HepG2 (cell line): ENCODE results near the gene NBEAL2. TPM values are rescaled to one million over a fixed set of nuclear protein-coding genes. Genes with fewer than 3 reads are reported as not detected.

Experiments used
- ATAC-seq: fragments of 200-7000 bp; cut with Tn5 transposase; 3 replicates; pipeline ENCODE4 v1.9.1; 2020; ENCODE audit warnings: mild to moderate bottlenecking, moderate library complexity
- BruUV-seq: library from RNA; stranded (reverse); fragments of 400-500 nt; replicated peaks from 2 replicates; lab custom pipeline; 2021; lab: Mats Ljungman, UMichigan
- CTCF ChIA-PET: fragments of 300-600 bp; formaldehyde crosslinking; extraction: SDS; loops from one replicate; lab custom pipeline; 2021; ENCODE audit warnings: low total read pairs, inconsistent platforms, low intra/inter-chr PET ratio; lab: Yijun Ruan, JAX
- POLR2A ChIA-PET: fragments of 350-600 bp; sonication (Branson Sonifier 250); formaldehyde crosslinking; loops from one replicate; lab custom pipeline; 2020; ENCODE audit warnings: antibody characterized with exemption, inconsistent platforms; lab: Yijun Ruan, JAX
- DNase-seq: peaks from one replicate; pipeline ENCODE4 v3.0.0-alpha.2; 2015; ENCODE audit warnings: low spot score
- FAIRE-seq: peaks from 3 replicates; lab custom pipeline; 2011; peaks lifted over from hg19 to GRCh38; lab: Jason Lieb, UNC
- H2AFZ ChIP-seq: one replicate; pipeline ENCODE4 v1.6.1; 2011; ENCODE audit warnings: low read length, inconsistent platforms
- H3K27ac ChIP-seq: fragments of 300-600 bp; 3 replicates; pipeline ENCODE4 v1.8.0; 2011; ENCODE audit warnings: mixed run types, mild to moderate bottlenecking, mixed read lengths, low read length, inconsistent platforms; ENCODE audit not compliant: insufficient read depth; ENCODE audit errors: extremely low read length
- H3K27me3 ChIP-seq, 2 experiments: fragments of 200-600 bp in 1 of 2; 2 replicates in 1 of 2; 3 replicates in 1 of 2; pipeline versions ENCODE4 v1.6.0 to v1.8.0; 2011; ENCODE audit warnings: low read length in 2 of 2, mild to moderate bottlenecking in 2 of 2, moderate library complexity in 2 of 2, inconsistent platforms in 1 of 2; ENCODE audit not compliant: insufficient read depth in 2 of 2, control insufficient read depth in 1 of 2
- H3K36me3 ChIP-seq, 2 experiments: fragments of 200-600 bp in 1 of 2; replicated peaks in 1 of 2; 2 replicates in 1 of 2; 3 replicates in 1 of 2; pipeline versions ENCODE4 v1.5.1 to v1.8.0; 2011; ENCODE audit warnings: low read length in 2 of 2, inconsistent platforms in 1 of 2; ENCODE audit not compliant: insufficient read depth in 2 of 2, control insufficient read depth in 1 of 2
- H3K4me1 ChIP-seq: 2 replicates; pipeline ENCODE4 v1.5.1; 2012; ENCODE audit warnings: low read length, inconsistent platforms; ENCODE audit not compliant: insufficient read depth
- H3K4me2 ChIP-seq: 2 replicates; pipeline ENCODE4 v1.6.0; 2011; ENCODE audit warnings: low read depth, low read length, inconsistent platforms
- H3K4me3 ChIP-seq, 3 experiments: fragments of 200-600 bp in 1 of 3; sonication (generic), shearing (Covaris generic) in 1 of 3; replicated peaks in 1 of 3; 2 replicates each; pipeline ENCODE4 v1.5.1; 2011 to 2016; ENCODE audit warnings: low read length in 3 of 3, inconsistent platforms in 2 of 3, low read depth in 2 of 3, mild to moderate bottlenecking in 2 of 3, control low read depth in 1 of 3, mixed read lengths in 1 of 3; ENCODE audit not compliant: insufficient read depth in 1 of 3
- H3K79me2 ChIP-seq: one replicate; pipeline ENCODE4 v1.6.1; 2011; ENCODE audit warnings: low read length, inconsistent platforms; ENCODE audit not compliant: insufficient read depth
- H3K9ac ChIP-seq: 2 replicates; pipeline ENCODE4 v1.6.0; 2011; ENCODE audit warnings: mild to moderate bottlenecking, low read depth, low read length, inconsistent platforms; ENCODE audit not compliant: insufficient read depth
- H3K9me3 ChIP-seq: 2 replicates; pipeline ENCODE4 v1.5.1; 2012; ENCODE audit warnings: mild to moderate bottlenecking, low read length
- H4K20me1 ChIP-seq: 2 replicates; pipeline ENCODE4 v1.6.0; 2011; ENCODE audit warnings: inconsistent platforms, mild to moderate bottlenecking, low read length, moderate library complexity; ENCODE audit not compliant: insufficient read depth
- ARID2 ChIP-seq: sonication (generic); formaldehyde crosslinking; IDR thresholded peaks from 2 replicates; pipeline ENCODE4 v1.8.1; 2022; ENCODE audit warnings: mild to moderate bottlenecking, missing genetic modification reagents, borderline replicate concordance
- ELF4 ChIP-seq: sonication (generic); formaldehyde crosslinking; IDR thresholded peaks from 2 replicates; pipeline ENCODE4 v1.5.0; 2020; ENCODE audit warnings: missing genetic modification reagents, mild to moderate bottlenecking, moderate library complexity, borderline replicate concordance
- POGZ ChIP-seq: sonication (generic); formaldehyde crosslinking; IDR thresholded peaks from 2 replicates; pipeline ENCODE4 v1.4.0; 2020; ENCODE audit warnings: mild to moderate bottlenecking, missing genetic modification reagents
- PPARG ChIP-seq: conservative IDR thresholded peaks from 2 replicates; pipeline ENCODE4 v1.6.1; 2016; ENCODE audit warnings: missing biosample characterization, missing genetic modification reagents
- RFXANK ChIP-seq: IDR thresholded peaks from 2 replicates; pipeline ENCODE4 v1.6.1; 2016
- ZNF136 ChIP-seq: sonication (generic); formaldehyde crosslinking; IDR thresholded peaks from 2 replicates; pipeline ENCODE4 v1.8.1; 2022; ENCODE audit warnings: low read depth, mild to moderate bottlenecking, moderate library complexity, missing genetic modification reagents
- ZNF333 ChIP-seq: sonication (generic); formaldehyde crosslinking; IDR thresholded peaks from 2 replicates; pipeline ENCODE4 v1.4.0; 2020; ENCODE audit warnings: mild to moderate bottlenecking, missing genetic modification reagents, borderline replicate concordance
- WGBS: methylation state at CpG from one replicate; pipeline ENCODE4 v1.1.6; 2017; ENCODE audit warnings: low lambda C conversion rate; 5-methylcytosine and 5-hydroxymethylcytosine counted together
- in situ Hi-C: cut with HindIII; loops from 2 replicates; pipeline ENCODE4 v1.10.0; 2017; ENCODE audit warnings: low pct_unique_long_range_greater_than_20kb; ENCODE audit not compliant: extremely low pct_ligation_motif_present
- intact Hi-C: fragments of 100-400 bp; cut with micrococcal nuclease; formaldehyde crosslinking; loops from one replicate; pipeline ENCODE4 v1.10.0; 2022; ENCODE audit not compliant: unreplicated experiment
- polyA plus RNA-seq, 8 experiments: library from polyadenylated mRNA; depleted of rRNA in 3 of 8; stranded (reverse) in 7 of 8; unstranded in 1 of 8; fragments of >200 nt; fragmentation: Illumina TruSeq in 4 of 8; extraction: Trizol in 4 of 8; gene quantifications; 2 replicates each; pipeline versions ENCODE4 v1.2.1 to v1.2.3, GENCODE V29; 2011 to 2016; ENCODE audit warnings: low read depth in 4 of 8, missing spikeins in 1 of 8, mixed read lengths in 1 of 8; ENCODE audit not compliant: insufficient read depth in 1 of 8
- total RNA-seq, 5 experiments: library from RNA; depleted of rRNA; stranded (reverse); fragments of >200 nt; fragmentation: Illumina TruSeq; extraction: Trizol; gene quantifications; 2 replicates each; pipeline ENCODE4 v1.2.3, GENCODE V29; 2016; ENCODE audit warnings: low read depth in 1 of 5
- TF ChIP-seq, protein P1 (sequence below): IDR thresholded peaks from 2 replicates; pipeline ENCODE4 v1.6.1; 2016; ENCODE audit warnings: low read depth
- TF ChIP-seq, protein P2 (sequence below): sonication (generic); formaldehyde crosslinking; IDR thresholded peaks from 2 replicates; pipeline ENCODE4 v1.4.0; 2020; ENCODE audit warnings: missing genetic modification reagents
- TF ChIP-seq, protein P3 (sequence below): sonication (generic); formaldehyde crosslinking; IDR thresholded peaks from 2 replicates; pipeline ENCODE4 v1.9.0; 2021; ENCODE audit warnings: missing genetic modification reagents, borderline replicate concordance

NBEAL2 gene
- total and polyA plus RNA-seq, 2 of the 13 experiments (the other 11 are each of a cell fraction or from before 2014, with no cell fraction given), result 9.7 to 12.4 TPM

DNA sequence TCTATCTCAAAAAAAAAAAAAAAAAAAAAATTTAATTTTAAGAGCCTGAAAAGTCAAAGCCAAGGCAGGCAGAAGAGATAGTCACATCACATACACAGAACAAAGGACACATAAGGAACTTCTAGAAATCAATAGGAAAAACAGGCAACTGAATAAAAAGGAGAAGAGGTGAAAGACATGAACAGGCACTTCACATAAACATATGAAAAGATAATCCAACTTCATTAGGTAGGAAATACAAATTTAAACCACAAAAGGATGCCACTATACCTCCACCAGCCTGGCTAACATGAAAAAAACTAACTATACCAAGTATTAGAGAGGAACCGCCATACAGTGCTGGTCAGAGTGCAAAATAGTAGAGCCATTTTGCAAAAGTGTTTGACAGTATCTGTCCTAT, 17.0 kb upstream of the NBEAL2 start:
- in situ Hi-C loops (no loop called here), intact Hi-C loops (no loop called here)
- Histone ChIP-seq H3K27ac (no peak overlapping the region), H3K36me3 (peaks cover 4 to 22% of the 10 kb centered on the region in 2 experiments; a peak in 4 of 5 replicates), H3K79me2 (peaks cover 80% of the 10 kb centered on the region), H3K9ac (no peak overlapping the region), H3K4me3 (no peak overlapping the region), H4K20me1 (peaks cover 66% of the 10 kb centered on the region), H2AFZ (no peak overlapping the region), H3K4me1 (peaks cover 83% of the 10 kb centered on the region), H3K9me3 (no peaks in the 10 kb centered on the region), H3K27me3 (no peaks in the 10 kb centered on the region), H3K4me2 (no peak overlapping the region)
- POLR2A ChIA-PET, result no interaction called here
- 95% methylated on average over 1 of the region's 1 CpG for WGBS
- DNase-seq (no peak), FAIRE-seq (no peak), ATAC-seq (no peak)
- no TSS peak for BruUV-seq
- CTCF ChIA-PET, result no interaction called here
- TF ChIP-seq ZNF136 (no peak), ZNF333 (CRISPR knock-in tag) (no peak), PPARG (CRISPR knock-in tag) (no peak), POGZ (CRISPR knock-in tag) (no peak), ARID2 (CRISPR knock-in tag) (no peak), ELF4 (CRISPR knock-in tag) (no peak), RFXANK (no peak)
- TF ChIP-seq, protein P1, sequence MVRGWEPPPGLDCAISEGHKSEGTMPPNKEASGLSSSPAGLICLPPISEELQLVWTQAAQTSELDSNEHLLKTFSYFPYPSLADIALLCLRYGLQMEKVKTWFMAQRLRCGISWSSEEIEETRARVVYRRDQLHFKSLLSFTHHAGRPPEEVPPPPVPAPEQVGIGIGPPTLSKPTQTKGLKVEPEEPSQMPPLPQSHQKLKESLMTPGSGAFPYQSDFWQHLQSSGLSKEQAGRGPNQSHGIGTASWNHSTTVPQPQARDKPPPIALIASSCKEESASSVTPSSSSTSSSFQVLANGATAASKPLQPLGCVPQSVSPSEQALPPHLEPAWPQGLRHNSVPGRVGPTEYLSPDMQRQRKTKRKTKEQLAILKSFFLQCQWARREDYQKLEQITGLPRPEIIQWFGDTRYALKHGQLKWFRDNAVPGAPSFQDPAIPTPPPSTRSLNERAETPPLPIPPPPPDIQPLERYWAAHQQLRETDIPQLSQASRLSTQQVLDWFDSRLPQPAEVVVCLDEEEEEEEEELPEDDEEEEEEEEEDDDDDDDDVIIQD (CRISPR knock-in tag), result no peak
- TF ChIP-seq, protein P2, sequence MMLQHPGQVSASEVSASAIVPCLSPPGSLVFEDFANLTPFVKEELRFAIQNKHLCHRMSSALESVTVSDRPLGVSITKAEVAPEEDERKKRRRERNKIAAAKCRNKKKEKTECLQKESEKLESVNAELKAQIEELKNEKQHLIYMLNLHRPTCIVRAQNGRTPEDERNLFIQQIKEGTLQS (CRISPR knock-in tag), result no peak
- TF ChIP-seq, protein P3, sequence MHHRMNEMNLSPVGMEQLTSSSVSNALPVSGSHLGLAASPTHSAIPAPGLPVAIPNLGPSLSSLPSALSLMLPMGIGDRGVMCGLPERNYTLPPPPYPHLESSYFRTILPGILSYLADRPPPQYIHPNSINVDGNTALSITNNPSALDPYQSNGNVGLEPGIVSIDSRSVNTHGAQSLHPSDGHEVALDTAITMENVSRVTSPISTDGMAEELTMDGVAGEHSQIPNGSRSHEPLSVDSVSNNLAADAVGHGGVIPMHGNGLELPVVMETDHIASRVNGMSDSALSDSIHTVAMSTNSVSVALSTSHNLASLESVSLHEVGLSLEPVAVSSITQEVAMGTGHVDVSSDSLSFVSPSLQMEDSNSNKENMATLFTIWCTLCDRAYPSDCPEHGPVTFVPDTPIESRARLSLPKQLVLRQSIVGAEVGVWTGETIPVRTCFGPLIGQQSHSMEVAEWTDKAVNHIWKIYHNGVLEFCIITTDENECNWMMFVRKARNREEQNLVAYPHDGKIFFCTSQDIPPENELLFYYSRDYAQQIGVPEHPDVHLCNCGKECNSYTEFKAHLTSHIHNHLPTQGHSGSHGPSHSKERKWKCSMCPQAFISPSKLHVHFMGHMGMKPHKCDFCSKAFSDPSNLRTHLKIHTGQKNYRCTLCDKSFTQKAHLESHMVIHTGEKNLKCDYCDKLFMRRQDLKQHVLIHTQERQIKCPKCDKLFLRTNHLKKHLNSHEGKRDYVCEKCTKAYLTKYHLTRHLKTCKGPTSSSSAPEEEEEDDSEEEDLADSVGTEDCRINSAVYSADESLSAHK (CRISPR knock-in tag), result no peak
